ENCODE data around the gene RHD.
"Not testable (repeated sequence)": the region's sequence is repeated elsewhere in the genome, so short reads cannot be mapped to it uniquely, and the experiment has no call there.

DNA sequence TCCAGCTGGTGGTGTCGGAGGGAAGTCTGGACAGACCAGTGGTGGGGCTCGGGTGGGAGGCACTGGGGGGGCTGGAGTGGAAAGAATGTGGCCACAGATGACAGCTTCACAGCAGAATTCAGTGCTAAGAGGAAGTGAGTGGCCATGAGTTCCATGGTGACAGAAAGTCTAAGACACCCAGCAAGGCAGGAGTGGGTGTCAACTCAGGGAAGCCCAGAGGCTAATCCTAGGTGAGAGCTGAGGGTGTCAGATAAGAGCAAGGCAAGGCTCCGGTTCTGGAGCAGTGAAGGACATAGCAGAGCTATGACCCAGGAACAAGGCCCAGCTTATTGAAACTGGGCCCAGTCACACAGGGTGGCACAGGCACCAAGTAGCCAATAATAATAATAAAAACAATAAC lies 30.0 kb downstream of the RHD start:
- TF ChIP-seq POLR2AphosphoS5, CTCF (IDR thresholded peaks at IDR 0.05): not testable (repeated sequence)
